Mammary epithelial cell (primary cell): ENCODE data around the gene TRAF3IP1.
"Not testable (repeated sequence)": the region's sequence is repeated elsewhere in the genome, so short reads cannot be mapped to it uniquely, and the experiment has no call there.

Experiments
- EZH2 ChIP-seq: IDR thresholded peaks from 2 replicates; pipeline ENCODE4 v1.6.1; 2012; ENCODE audit warnings: low read length, inconsistent platforms, borderline replicate concordance
- TF ChIP-seq, protein P1 (sequence below), 2 donors: IDR thresholded peaks in 1 of 2; conservative IDR thresholded peaks in 1 of 2; 2 replicates each; pipeline ENCODE4 v1.5.1; 2011 to 2012; ENCODE audit warnings: inconsistent platforms in 2 of 2, low read length in 2 of 2, mild to moderate bottlenecking in 2 of 2, control low read depth in 1 of 2, low read depth in 1 of 2; ENCODE audit not compliant: insufficient read depth in 1 of 2; ENCODE audit errors: extremely low read depth in 1 of 2

DNA sequence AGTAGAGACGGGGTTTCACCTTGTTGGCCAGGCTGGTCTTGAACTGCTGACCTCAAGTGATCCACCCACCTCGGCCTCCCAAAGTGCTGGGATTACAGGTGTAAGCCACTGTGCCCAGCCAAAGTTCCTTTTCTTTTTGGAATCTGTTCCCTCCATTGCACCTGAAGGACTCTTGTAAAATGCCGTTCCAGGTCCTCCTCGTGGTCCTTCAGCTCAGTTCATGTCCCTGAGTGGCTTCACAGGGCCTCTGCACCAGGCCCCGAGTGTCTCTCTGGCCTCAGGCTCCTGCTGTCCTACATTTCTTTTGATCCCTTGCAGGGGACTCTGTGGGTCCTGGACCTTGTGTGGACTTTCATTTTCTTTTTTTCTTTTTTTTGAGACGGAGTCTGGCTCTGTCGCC, 3.9 kb downstream of the TRAF3IP1 start:
- TF ChIP-seq, protein P1, sequence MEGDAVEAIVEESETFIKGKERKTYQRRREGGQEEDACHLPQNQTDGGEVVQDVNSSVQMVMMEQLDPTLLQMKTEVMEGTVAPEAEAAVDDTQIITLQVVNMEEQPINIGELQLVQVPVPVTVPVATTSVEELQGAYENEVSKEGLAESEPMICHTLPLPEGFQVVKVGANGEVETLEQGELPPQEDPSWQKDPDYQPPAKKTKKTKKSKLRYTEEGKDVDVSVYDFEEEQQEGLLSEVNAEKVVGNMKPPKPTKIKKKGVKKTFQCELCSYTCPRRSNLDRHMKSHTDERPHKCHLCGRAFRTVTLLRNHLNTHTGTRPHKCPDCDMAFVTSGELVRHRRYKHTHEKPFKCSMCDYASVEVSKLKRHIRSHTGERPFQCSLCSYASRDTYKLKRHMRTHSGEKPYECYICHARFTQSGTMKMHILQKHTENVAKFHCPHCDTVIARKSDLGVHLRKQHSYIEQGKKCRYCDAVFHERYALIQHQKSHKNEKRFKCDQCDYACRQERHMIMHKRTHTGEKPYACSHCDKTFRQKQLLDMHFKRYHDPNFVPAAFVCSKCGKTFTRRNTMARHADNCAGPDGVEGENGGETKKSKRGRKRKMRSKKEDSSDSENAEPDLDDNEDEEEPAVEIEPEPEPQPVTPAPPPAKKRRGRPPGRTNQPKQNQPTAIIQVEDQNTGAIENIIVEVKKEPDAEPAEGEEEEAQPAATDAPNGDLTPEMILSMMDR (conservative IDR thresholded peaks at IDR 0.05 in 1 of 2, IDR thresholded peaks at IDR 0.05 in 1 of 2; ENCODE audit: extremely low read depth in 1 of 2, insufficient read depth in 1 of 2, low read depth in 1 of 2, low read length in 2 of 2), result not testable (repeated sequence)
- not testable (repeated sequence) for TF ChIP-seq EZH2
